GM23338 (cell line): Measurements from ENCODE around the gene GMPR. TPM values are rescaled to one million over a fixed set of nuclear protein-coding genes. Genes with fewer than 3 reads are reported as not detected.

Experiments
- ATAC-seq: fragments of 200-7000 bp; cut with Tn5 transposase; 3 replicates; pipeline ENCODE4 v1.9.1; 2020
- DNase-seq: peaks from one replicate; pipeline ENCODE4 v3.0.0-alpha.2; 2015; ENCODE audit warnings: low spot score
- H2AFZ ChIP-seq: fragments of 200-600 bp; sonication (generic); 2 replicates; pipeline ENCODE4 v1.8.0; 2016; ENCODE audit warnings: antibody characterized with exemption, mild to moderate bottlenecking, moderate library complexity
- H3F3A ChIP-seq: fragments of 200-600 bp; sonication (generic); replicated peaks from 2 replicates; pipeline ENCODE4 v1.8.0; 2017; ENCODE audit warnings: antibody characterized with exemption, mixed run types, low read depth
- H3K27ac ChIP-seq: fragments of 200-600 bp; sonication (generic); 2 replicates; pipeline ENCODE4 v1.6.1; 2016; ENCODE audit warnings: low read depth
- H3K27me3 ChIP-seq: fragments of 200-600 bp; sonication (generic); 2 replicates; pipeline ENCODE4 v1.8.0; 2016; ENCODE audit warnings: mild to moderate bottlenecking, mixed run types, moderate library complexity; ENCODE audit not compliant: insufficient read depth
- H3K36me3 ChIP-seq: fragments of 200-600 bp; sonication (generic); 2 replicates; pipeline ENCODE4 v1.8.0; 2016; ENCODE audit warnings: mild to moderate bottlenecking; ENCODE audit not compliant: insufficient read depth
- H3K4me1 ChIP-seq: fragments of 200-600 bp; sonication (generic); 2 replicates; pipeline ENCODE4 v1.8.0; 2016; ENCODE audit warnings: mild to moderate bottlenecking, moderate library complexity; ENCODE audit not compliant: insufficient read depth
- H3K4me2 ChIP-seq: fragments of 200-600 bp; sonication (generic); 2 replicates; pipeline ENCODE4 v1.7.1; 2017; ENCODE audit warnings: mixed run types
- H3K4me3 ChIP-seq: fragments of 200-600 bp; sonication (generic); 2 replicates; pipeline ENCODE4 v1.6.1; 2016; ENCODE audit warnings: mixed run types
- H3K79me2 ChIP-seq: fragments of 200-600 bp; sonication (generic); replicated peaks from 2 replicates; pipeline ENCODE4 v1.8.0; 2017; ENCODE audit warnings: mild to moderate bottlenecking; ENCODE audit not compliant: insufficient read depth
- H3K9me2 ChIP-seq: fragments of 200-600 bp; sonication (generic); 2 replicates; pipeline ENCODE4 v1.8.0; 2017; ENCODE audit not compliant: insufficient read depth
- H4K20me1 ChIP-seq: fragments of 200-600 bp; sonication (generic); replicated peaks from 2 replicates; pipeline ENCODE4 v1.8.0; 2017; ENCODE audit warnings: mild to moderate bottlenecking; ENCODE audit not compliant: insufficient read depth
- H3K27ac Mint-ChIP-seq: 2 replicates; pipeline ENCODE4 v1.8.0; 2020; ENCODE audit warnings: inconsistent platforms, mild to moderate bottlenecking, moderate library complexity, mixed read lengths
- H3K27me3 Mint-ChIP-seq: 3 replicates; pipeline ENCODE4 v1.8.0; 2022; ENCODE audit warnings: low read depth, mild to moderate bottlenecking, moderate library complexity, mixed read lengths, inconsistent platforms; ENCODE audit not compliant: insufficient read depth, poor library complexity
- H3K36me3 Mint-ChIP-seq: 3 replicates; pipeline ENCODE4 v1.8.0; 2021; ENCODE audit warnings: low read depth, mild to moderate bottlenecking, inconsistent platforms, moderate library complexity, mixed read lengths
- H3K4me1 Mint-ChIP-seq: 3 replicates; pipeline ENCODE4 v1.8.0; 2020; ENCODE audit warnings: mild to moderate bottlenecking, inconsistent platforms, mixed read lengths
- H3K4me3 Mint-ChIP-seq: 3 replicates; pipeline ENCODE4 v1.8.0; 2021; ENCODE audit warnings: moderate library complexity, mild to moderate bottlenecking, inconsistent platforms, mixed read lengths
- H3K9me3 Mint-ChIP-seq: 3 replicates; pipeline ENCODE4 v1.8.0; 2020; ENCODE audit warnings: moderate library complexity, mild to moderate bottlenecking, inconsistent platforms, mixed read lengths
- CREB1 ChIP-seq: fragments of 250-450 bp; sonication (Bioruptor Pico); IDR thresholded peaks from 2 replicates; pipeline ENCODE4 v1.5.0; 2020; ENCODE audit warnings: low read depth, mild to moderate bottlenecking, moderate library complexity
- ETS1 ChIP-seq: IDR thresholded peaks from 2 replicates; pipeline ENCODE4 v1.6.1; 2016; ENCODE audit warnings: antibody characterized with exemption
- EZH2 ChIP-seq: fragments of 200-600 bp; sonication (generic); IDR thresholded peaks from one replicate; pipeline ENCODE4 v1.8.0; 2017; ENCODE audit warnings: antibody characterized with exemption, mild to moderate bottlenecking, low read depth; ENCODE audit not compliant: unreplicated experiment
- EZH2phosphoT487 ChIP-seq: fragments of 200-600 bp; sonication (generic); IDR thresholded peaks from one replicate; pipeline ENCODE4 v1.8.1; 2018; ENCODE audit warnings: antibody characterized with exemption; ENCODE audit not compliant: unreplicated experiment
- POLR2AphosphoS5 ChIP-seq: IDR thresholded peaks from 2 replicates; pipeline ENCODE4 v1.6.1; 2016; ENCODE audit warnings: antibody characterized with exemption, low read depth
- STAT1 ChIP-seq: IDR thresholded peaks from one replicate; pipeline ENCODE4 v1.6.1; 2016; ENCODE audit warnings: antibody characterized with exemption; ENCODE audit not compliant: unreplicated experiment
- ZNF114 ChIP-seq: fragments of 250-450 bp; sonication (Bioruptor Pico); IDR thresholded peaks from 2 replicates; pipeline ENCODE4 v1.5.0; 2020; ENCODE audit warnings: mild to moderate bottlenecking, moderate library complexity
- ZNF331 ChIP-seq: fragments of 250-450 bp; sonication (Bioruptor Pico); IDR thresholded peaks from 2 replicates; pipeline ENCODE4 v1.5.0; 2020; ENCODE audit warnings: low read depth, mild to moderate bottlenecking, moderate library complexity
- ZNF462 ChIP-seq: fragments of 250-450 bp; sonication (Bioruptor Pico); IDR thresholded peaks from 2 replicates; pipeline ENCODE4 v1.5.0; 2020; ENCODE audit warnings: mild to moderate bottlenecking, moderate library complexity
- polyA plus RNA-seq: library from polyadenylated mRNA; unstranded; fragments of >200 nt; fragmentation: Nextera tagmentation; extraction: Ambion mirVana; gene quantifications from 2 replicates; pipeline ENCODE4 v1.2.1, GENCODE V29; 2016
- total RNA-seq: library from RNA; depleted of rRNA; stranded (reverse); fragments of >200 nt; shearing (Covaris generic); gene quantifications from 2 replicates; pipeline ENCODE4 v1.2.3, GENCODE V29; 2014

The GMPR gene
- total and polyA plus RNA-seq, 2 experiments from 2014 or later, result 0.23 to 0.35 TPM

- H3K4me1 Mint-ChIP-seq, result peaks cover 23% of the 10 kb centered on the region
- no peak overlapping the region for H3K4me3 Mint-ChIP-seq
- Histone ChIP-seq H3K79me2 (no peaks in the 10 kb centered on the region), H4K20me1 (no peaks in the 10 kb centered on the region), H2AFZ (no peak overlapping the region), H3K4me2 (no peak overlapping the region), H3K27me3 (no peaks in the 10 kb centered on the region), H3K4me3 (no peak overlapping the region), H3F3A (peaks cover 5% of the 10 kb centered on the region; the same call in 1 of the 2 replicates), H3K27ac (no peak overlapping the region), H3K9me2 (no peaks in the 10 kb centered on the region), H3K36me3 (no peaks in the 10 kb centered on the region), H3K4me1 (peaks cover 9% of the 10 kb centered on the region)
- DNase-seq (no peak), ATAC-seq (no peak)
- H3K27me3 Mint-ChIP-seq, result peaks cover 14% of the 10 kb centered on the region
- TF ChIP-seq ETS1 (no peak), ZNF114 (CRISPR knock-in tag) (no peak), STAT1 (no peak), ZNF462 (CRISPR knock-in tag) (no peak), EZH2phosphoT487 (no peak), ZNF331 (no peak), POLR2AphosphoS5 (no peak), CREB1 (CRISPR knock-in tag) (no peak), EZH2 (no peak)
- H3K9me3 Mint-ChIP-seq, result no peaks in the 10 kb centered on the region; the same call in 2 of the 3 replicates
- H3K36me3 Mint-ChIP-seq, result no peaks in the 10 kb centered on the region; the same call in 2 of the 3 replicates
- H3K27ac Mint-ChIP-seq, result no peak overlapping the region
Measured at GRCh38 chr6:16327777-16328325, 89.5 kb downstream of the GMPR start.
